HepG2 (cell line): Measurements from ENCODE around the gene WDR59. TPM values are rescaled to one million over a fixed set of nuclear protein-coding genes. Genes with fewer than 3 reads are reported as not detected.

Experiments
- ATAC-seq: fragments of 200-7000 bp; cut with Tn5 transposase; 3 replicates; pipeline ENCODE4 v1.9.1; 2020; ENCODE audit warnings: mild to moderate bottlenecking, moderate library complexity
- BruUV-seq: library from RNA; stranded (reverse); fragments of 400-500 nt; replicated peaks from 2 replicates; lab custom pipeline; 2021; lab: Mats Ljungman, UMichigan
- CTCF ChIA-PET: fragments of 300-600 bp; formaldehyde crosslinking; extraction: SDS; loops from one replicate; lab custom pipeline; 2021; ENCODE audit warnings: low total read pairs, inconsistent platforms, low intra/inter-chr PET ratio; lab: Yijun Ruan, JAX
- POLR2A ChIA-PET: fragments of 350-600 bp; sonication (Branson Sonifier 250); formaldehyde crosslinking; loops from one replicate; lab custom pipeline; 2020; ENCODE audit warnings: antibody characterized with exemption, inconsistent platforms; lab: Yijun Ruan, JAX
- DNase-seq: peaks from one replicate; pipeline ENCODE4 v3.0.0-alpha.2; 2015; ENCODE audit warnings: low spot score
- FAIRE-seq: peaks from 3 replicates; lab custom pipeline; 2011; peaks lifted over from hg19 to GRCh38; lab: Jason Lieb, UNC
- H2AFZ ChIP-seq: one replicate; pipeline ENCODE4 v1.6.1; 2011; ENCODE audit warnings: low read length, inconsistent platforms
- H3K27ac ChIP-seq: fragments of 300-600 bp; 3 replicates; pipeline ENCODE4 v1.8.0; 2011; ENCODE audit warnings: mixed run types, mild to moderate bottlenecking, mixed read lengths, low read length, inconsistent platforms; ENCODE audit not compliant: insufficient read depth; ENCODE audit errors: extremely low read length
- H3K27me3 ChIP-seq, 2 experiments: fragments of 200-600 bp in 1 of 2; 2 replicates in 1 of 2; 3 replicates in 1 of 2; pipeline versions ENCODE4 v1.6.0 to v1.8.0; 2011; ENCODE audit warnings: low read length in 2 of 2, mild to moderate bottlenecking in 2 of 2, moderate library complexity in 2 of 2, inconsistent platforms in 1 of 2; ENCODE audit not compliant: insufficient read depth in 2 of 2, control insufficient read depth in 1 of 2
- H3K36me3 ChIP-seq, 2 experiments: fragments of 200-600 bp in 1 of 2; replicated peaks in 1 of 2; 2 replicates in 1 of 2; 3 replicates in 1 of 2; pipeline versions ENCODE4 v1.5.1 to v1.8.0; 2011; ENCODE audit warnings: low read length in 2 of 2, inconsistent platforms in 1 of 2; ENCODE audit not compliant: insufficient read depth in 2 of 2, control insufficient read depth in 1 of 2
- H3K4me1 ChIP-seq: 2 replicates; pipeline ENCODE4 v1.5.1; 2012; ENCODE audit warnings: low read length, inconsistent platforms; ENCODE audit not compliant: insufficient read depth
- H3K4me2 ChIP-seq: 2 replicates; pipeline ENCODE4 v1.6.0; 2011; ENCODE audit warnings: low read depth, low read length, inconsistent platforms
- H3K4me3 ChIP-seq, 3 experiments: fragments of 200-600 bp in 1 of 3; sonication (generic), shearing (Covaris generic) in 1 of 3; replicated peaks in 1 of 3; 2 replicates each; pipeline ENCODE4 v1.5.1; 2011 to 2016; ENCODE audit warnings: low read length in 3 of 3, inconsistent platforms in 2 of 3, low read depth in 2 of 3, mild to moderate bottlenecking in 2 of 3, control low read depth in 1 of 3, mixed read lengths in 1 of 3; ENCODE audit not compliant: insufficient read depth in 1 of 3
- H3K79me2 ChIP-seq: one replicate; pipeline ENCODE4 v1.6.1; 2011; ENCODE audit warnings: low read length, inconsistent platforms; ENCODE audit not compliant: insufficient read depth
- H3K9ac ChIP-seq: 2 replicates; pipeline ENCODE4 v1.6.0; 2011; ENCODE audit warnings: mild to moderate bottlenecking, low read depth, low read length, inconsistent platforms; ENCODE audit not compliant: insufficient read depth
- H3K9me3 ChIP-seq: 2 replicates; pipeline ENCODE4 v1.5.1; 2012; ENCODE audit warnings: mild to moderate bottlenecking, low read length
- H4K20me1 ChIP-seq: 2 replicates; pipeline ENCODE4 v1.6.0; 2011; ENCODE audit warnings: inconsistent platforms, mild to moderate bottlenecking, low read length, moderate library complexity; ENCODE audit not compliant: insufficient read depth
- ARNT ChIP-seq: fragments of 450-650 bp; IDR thresholded peaks from 2 replicates; pipeline ENCODE4 v1.6.1; 2017
- KDM5A ChIP-seq: fragments of 200-600 bp; sonication (generic); IDR thresholded peaks from 2 replicates; pipeline ENCODE4 v1.7.0; 2018; ENCODE audit warnings: antibody characterized with exemption, mild to moderate bottlenecking, low read length, borderline replicate concordance
- NCOR1 ChIP-seq: fragments of 200-600 bp; sonication (generic); IDR thresholded peaks from 2 replicates; pipeline ENCODE4 v1.7.0; 2017; ENCODE audit warnings: antibody characterized with exemption, low read length, borderline replicate concordance
- NFIC ChIP-seq: IDR thresholded peaks from 2 replicates; pipeline ENCODE4 v1.6.1; 2012; ENCODE audit warnings: mild to moderate bottlenecking, low read length, inconsistent platforms
- ZMYM4 ChIP-seq: sonication (generic); formaldehyde crosslinking; IDR thresholded peaks from 2 replicates; pipeline ENCODE4 v1.8.1; 2023; ENCODE audit warnings: mild to moderate bottlenecking, missing genetic modification reagents
- ZNF7 ChIP-seq: IDR thresholded peaks from 2 replicates; pipeline ENCODE4 v1.6.1; 2016; ENCODE audit warnings: missing biosample characterization, missing genetic modification reagents
- WGBS: methylation state at CpG from one replicate; pipeline ENCODE4 v1.1.6; 2017; ENCODE audit warnings: low lambda C conversion rate; 5-methylcytosine and 5-hydroxymethylcytosine counted together
- in situ Hi-C: cut with HindIII; loops from 2 replicates; pipeline ENCODE4 v1.10.0; 2017; ENCODE audit warnings: low pct_unique_long_range_greater_than_20kb; ENCODE audit not compliant: extremely low pct_ligation_motif_present
- intact Hi-C: fragments of 100-400 bp; cut with micrococcal nuclease; formaldehyde crosslinking; loops from one replicate; pipeline ENCODE4 v1.10.0; 2022; ENCODE audit not compliant: unreplicated experiment
- polyA plus RNA-seq, 8 experiments: library from polyadenylated mRNA; depleted of rRNA in 3 of 8; stranded (reverse) in 7 of 8; unstranded in 1 of 8; fragments of >200 nt; fragmentation: Illumina TruSeq in 4 of 8; extraction: Trizol in 4 of 8; gene quantifications; 2 replicates each; pipeline versions ENCODE4 v1.2.1 to v1.2.3, GENCODE V29; 2011 to 2016; ENCODE audit warnings: low read depth in 4 of 8, missing spikeins in 1 of 8, mixed read lengths in 1 of 8; ENCODE audit not compliant: insufficient read depth in 1 of 8
- total RNA-seq, 5 experiments: library from RNA; depleted of rRNA; stranded (reverse); fragments of >200 nt; fragmentation: Illumina TruSeq; extraction: Trizol; gene quantifications; 2 replicates each; pipeline ENCODE4 v1.2.3, GENCODE V29; 2016; ENCODE audit warnings: low read depth in 1 of 5

The WDR59 gene
- total and polyA plus RNA-seq, 2 of the 13 experiments (the other 11 are each of a cell fraction or from before 2014, with no cell fraction given), result 65.2 to 306 TPM

GRCh38 chr16:74825016-74825415, 159.9 kb downstream of the WDR59 start:
- Histone ChIP-seq H3K27ac (no peak overlapping the region), H3K36me3 (no peaks in the 10 kb centered on the region), H3K4me2 (no peak overlapping the region), H3K4me3 (no peak overlapping the region), H2AFZ (no peak overlapping the region), H3K9ac (no peak overlapping the region), H3K4me1 (0 out of 2 replicates have a peak, but pooled peaks cover 6% of the 10 kb centered on the region), H4K20me1 (no peaks in the 10 kb centered on the region), H3K27me3 (peaks cover 2 to 22% of the 10 kb centered on the region in 2 experiments; a peak in 4 of 5 replicates), H3K79me2 (no peaks in the 10 kb centered on the region), H3K9me3 (no peaks in the 10 kb centered on the region)
- TF ChIP-seq ZMYM4 (CRISPR knock-in tag) (no peak), NFIC (no peak), NCOR1 (no peak), KDM5A (no peak), ARNT (no peak), ZNF7 (CRISPR knock-in tag) (peak; percentile 60)
- CTCF ChIA-PET, result no interaction called here
- ATAC-seq, result no peak
- intact Hi-C loops, result no loop called here
- BruUV-seq, result no TSS peak
- no peak for DNase-seq
- POLR2A ChIA-PET, result no interaction called here
- no peak for FAIRE-seq
- in situ Hi-C loops, result no loop called here
- WGBS, result 18% methylated on average over 3 of the region's 3 CpGs

Other genes with a start within 250 kb of the WDR59 start
- not detected in 2 replicates for gene FA2H, start 210.3 kb downstream of the WDR59 start, total RNA-seq (2016; rRNA removed; fragmentation: Illumina TruSeq; extraction: Trizol)
- 0.09 and 0.20 TPM in 2 replicates for gene FA2H, start 210.3 kb downstream of the WDR59 start, polyA plus RNA-seq (2011; rRNA removed)
- gene ZNRF1, start 13.9 kb upstream of the WDR59 start, total RNA-seq (2016; rRNA removed; fragmentation: Illumina TruSeq; extraction: Trizol), result 32.3 and 43.9 TPM in 2 replicates
- 57.8 and 58.7 TPM in 2 replicates for gene ZNRF1, start 13.9 kb upstream of the WDR59 start, polyA plus RNA-seq (2011; rRNA removed)
- gene LDHD, start 131.7 kb upstream of the WDR59 start, total RNA-seq (2016; rRNA removed; fragmentation: Illumina TruSeq; extraction: Trizol), result 9.1 and 9.3 TPM in 2 replicates
- gene LDHD, start 131.7 kb upstream of the WDR59 start, polyA plus RNA-seq (2011; rRNA removed), result 9.8 and 12.1 TPM in 2 replicates
- 14.0 and 18.8 TPM in 2 replicates for gene ZFP1, start 163.4 kb upstream of the WDR59 start, total RNA-seq (2016; rRNA removed; fragmentation: Illumina TruSeq; extraction: Trizol)
- gene ZFP1, start 163.4 kb upstream of the WDR59 start, polyA plus RNA-seq (2011; rRNA removed), result 6.6 and 8.3 TPM in 2 replicates
- not detected in 2 replicates for gene CTRB2, start 222.0 kb upstream of the WDR59 start, total RNA-seq (2016; rRNA removed; fragmentation: Illumina TruSeq; extraction: Trizol)
- 0.13 and 0.39 TPM in 2 replicates for gene CTRB2, start 222.0 kb upstream of the WDR59 start, polyA plus RNA-seq (2011; rRNA removed)
- not detected in 2 replicates for gene CTRB1, start 233.9 kb upstream of the WDR59 start, total RNA-seq (2016; rRNA removed; fragmentation: Illumina TruSeq; extraction: Trizol)
- gene CTRB1, start 233.9 kb upstream of the WDR59 start, polyA plus RNA-seq (2011; rRNA removed), result 0.55 TPM in 1 of 2 replicates, not detected in the other